ENCODE data around the gene CAPN5. TPM values are rescaled to one million over a fixed set of nuclear protein-coding genes. Genes with fewer than 3 reads are reported as not detected.
"Not testable (repeated sequence)": the region's sequence is repeated elsewhere in the genome, so short reads cannot be mapped to it uniquely, and the experiment has no call there.

CAPN5 gene
- total RNA-seq = 5.1 TPM
- long read RNA-seq, full-length matches to known transcripts = 1 of 7 reads
- long read RNA-seq, partial matches to known transcripts = 5 of 7 reads
- long read RNA-seq, other reads (novel, unspliced or antisense) = 1 of 7 reads

DNA sequence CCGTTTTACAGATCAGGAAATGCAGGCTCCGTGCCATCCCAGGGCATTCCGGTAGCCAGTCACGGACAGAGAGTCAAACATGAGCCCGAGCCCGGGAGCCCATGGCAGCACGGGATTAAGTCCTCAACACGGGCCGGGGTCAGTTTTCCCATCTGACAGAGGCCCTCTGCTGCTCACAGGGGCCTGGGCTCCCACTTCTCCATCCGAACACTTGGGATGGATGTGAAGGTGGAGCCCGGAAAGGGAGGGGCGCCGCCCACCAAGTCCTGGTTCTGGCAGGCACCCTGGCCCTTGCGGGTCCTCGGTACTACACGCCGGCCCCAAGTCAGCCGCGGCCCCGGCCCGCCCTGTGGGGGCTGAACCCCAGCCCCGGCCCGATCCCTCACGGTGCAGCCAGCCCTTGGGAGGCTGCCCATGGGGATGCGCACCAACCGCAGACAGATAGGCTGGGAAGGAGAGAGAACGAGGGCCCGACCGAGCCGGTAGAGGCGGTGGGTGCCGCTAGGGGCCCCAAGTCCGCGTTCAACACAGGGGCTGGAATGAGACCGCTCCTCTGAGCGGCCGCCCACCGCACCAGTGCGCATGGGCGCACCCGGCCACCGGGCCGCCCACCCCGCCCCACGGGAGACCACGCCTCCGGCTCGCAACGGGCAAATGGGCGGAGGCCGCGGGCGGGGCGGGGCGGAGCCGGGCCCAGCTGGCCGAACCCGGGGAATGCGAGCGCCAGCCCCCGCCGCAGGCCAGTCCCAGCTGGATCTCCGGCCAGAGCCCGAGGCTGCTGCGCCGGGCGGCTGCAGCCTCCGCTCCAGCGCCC, at the start of gene CAPN5:
Gene CAPN5, plus strand, starts transcription at position 743 of the 814 bp plus-strand sequence. CDS start 17,916 bp downstream, outside the sequence.
- peak; percentile 98 for DNase-seq (ENCODE audit: low spot score)

DNA sequence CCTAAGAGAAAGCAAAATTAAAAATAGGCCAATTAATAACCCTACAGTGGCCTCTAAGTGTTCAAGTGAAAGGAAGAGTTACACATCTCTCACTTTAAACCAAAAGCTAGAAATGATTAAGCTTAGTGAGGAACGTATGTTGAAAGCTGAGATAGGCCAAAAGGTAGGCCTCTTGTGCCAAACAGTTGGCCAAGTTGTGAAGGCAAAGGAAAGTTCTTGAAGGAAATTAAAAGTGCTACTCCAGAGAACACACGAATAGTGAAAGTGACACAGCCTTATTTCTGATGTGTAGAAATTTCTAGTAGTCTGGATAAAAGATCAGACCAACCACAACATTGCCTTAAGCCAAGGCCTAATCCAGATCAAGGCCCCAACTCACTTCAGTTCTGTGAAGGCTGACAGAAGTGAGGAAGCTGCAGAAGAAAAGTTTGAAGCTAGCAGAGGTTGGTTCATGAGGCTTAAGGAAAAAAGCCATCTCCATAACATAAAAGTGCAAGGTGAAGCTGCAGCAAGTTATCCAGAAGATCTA, 48.3 kb upstream of the CAPN5 start:
- not testable (repeated sequence) for DNase-seq (ENCODE audit: low spot score)

- DNase-seq (ENCODE audit: low spot score) = no peak
These were observed 46.7 kb upstream of the CAPN5 start for GRCh38 chr11:77019976-77020595.

DNA sequence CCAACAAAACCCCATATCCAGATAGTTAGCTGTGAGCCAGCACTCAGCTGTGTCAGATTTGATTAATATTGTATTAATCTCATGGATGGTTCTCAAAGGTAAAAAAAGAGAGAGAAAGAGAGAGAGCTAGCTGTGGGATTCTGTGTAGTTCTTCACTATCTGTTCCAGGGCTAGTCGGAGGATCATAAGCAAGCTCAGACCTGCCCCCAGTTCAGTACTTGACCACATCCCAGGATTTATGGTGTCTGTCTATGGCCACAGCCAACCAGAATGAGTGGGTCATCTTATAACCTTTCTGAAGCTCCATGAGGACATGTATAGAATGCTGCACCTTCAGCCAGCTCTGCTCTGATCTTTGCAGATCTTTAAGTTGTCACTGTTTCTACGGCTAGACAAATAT, 46.0 kb upstream of the CAPN5 start:
- DNase-seq (ENCODE audit: low spot score) = no peak

GRCh38 chr11:77024745-77025144, 42.0 kb upstream of the CAPN5 start:
- no peak for DNase-seq (ENCODE audit: low spot score)

- no peak for DNase-seq (ENCODE audit: low spot score)
These were observed 40.5 kb upstream of the CAPN5 start for GRCh38 chr11:77026221-77026620.

- no peak for DNase-seq (ENCODE audit: low spot score)
These were observed 40.0 kb upstream of the CAPN5 start for GRCh38 chr11:77026743-77027142.

DNA sequence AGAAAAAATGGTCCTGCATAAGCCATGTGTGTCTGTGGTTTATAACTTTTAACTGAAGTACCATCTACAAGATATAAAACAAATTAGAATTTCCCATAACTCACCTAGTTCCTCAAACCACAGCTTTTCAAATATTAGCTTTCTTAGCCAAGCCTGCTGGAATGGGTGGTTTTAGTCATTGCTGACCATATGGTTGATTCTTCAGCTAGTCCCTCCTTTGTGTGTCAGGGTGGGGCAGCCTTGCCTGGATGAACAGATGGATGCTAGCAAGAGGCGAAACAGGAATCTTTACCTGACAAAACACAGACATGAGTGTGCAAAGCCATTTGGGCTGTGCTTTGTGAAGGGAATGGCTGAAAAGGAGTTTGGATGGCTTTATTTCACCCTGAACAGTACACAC, 39.5 kb upstream of the CAPN5 start:
- DNase-seq (ENCODE audit: low spot score) = no peak

GRCh38 chr11:77029829-77030228, 36.9 kb upstream of the CAPN5 start:
- DNase-seq (ENCODE audit: low spot score) = no peak

- DNase-seq (ENCODE audit: low spot score) = no peak
These were observed 35.8 kb upstream of the CAPN5 start for GRCh38 chr11:77030834-77031414.

- no peak for DNase-seq (ENCODE audit: low spot score)
These were observed 35.2 kb upstream of the CAPN5 start for GRCh38 chr11:77031599-77031998.

DNA sequence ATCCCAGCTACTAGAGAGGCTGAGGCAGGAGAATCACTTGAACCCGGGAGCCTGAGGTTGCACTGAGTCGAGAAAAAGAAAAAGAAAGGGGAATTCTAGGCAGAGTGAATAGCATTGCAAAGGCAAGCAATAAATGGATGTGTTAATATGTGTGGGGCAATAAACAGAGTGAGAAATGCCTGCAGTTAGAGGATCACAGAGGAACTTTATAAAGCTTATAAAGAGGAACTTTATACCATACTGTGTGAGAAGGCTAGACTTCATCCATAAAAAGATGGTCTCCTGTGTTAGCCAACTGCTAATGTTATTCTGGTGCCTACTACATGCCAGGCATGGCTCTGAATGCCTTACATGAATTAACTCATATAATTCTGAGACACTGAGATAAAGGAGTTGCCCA, 31.7 kb upstream of the CAPN5 start:
- no peak for DNase-seq (ENCODE audit: low spot score)

GRCh38 chr11:77035580-77035979, 31.2 kb upstream of the CAPN5 start:
- no peak for DNase-seq (ENCODE audit: low spot score)

GRCh38 chr11:77036398-77036797, 30.4 kb upstream of the CAPN5 start:
- DNase-seq (ENCODE audit: low spot score) = no peak

DNA sequence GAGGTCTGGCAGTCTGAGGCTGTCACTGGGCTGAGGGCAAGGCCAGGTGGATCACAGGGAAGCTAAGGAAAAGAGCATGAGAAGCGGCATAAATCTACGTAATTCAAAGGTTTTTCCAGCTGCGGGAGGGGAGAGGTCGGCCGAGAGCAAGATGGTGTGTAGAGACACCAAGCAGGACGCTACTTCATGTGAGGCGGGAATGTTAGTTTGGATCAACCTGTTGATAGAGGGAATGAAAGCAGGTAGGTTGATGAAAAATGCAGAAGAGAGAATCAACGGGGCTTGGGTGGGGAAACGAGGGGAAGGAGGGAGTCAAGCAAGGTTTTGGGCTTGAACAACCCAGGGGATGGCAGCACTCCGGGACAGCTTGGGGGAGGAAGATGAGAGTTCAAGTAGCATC, 29.7 kb upstream of the CAPN5 start:
- no peak for DNase-seq (ENCODE audit: low spot score)

- no peak for DNase-seq (ENCODE audit: low spot score)
These were observed 28.5 kb upstream of the CAPN5 start for GRCh38 chr11:77038029-77038824.

DNA sequence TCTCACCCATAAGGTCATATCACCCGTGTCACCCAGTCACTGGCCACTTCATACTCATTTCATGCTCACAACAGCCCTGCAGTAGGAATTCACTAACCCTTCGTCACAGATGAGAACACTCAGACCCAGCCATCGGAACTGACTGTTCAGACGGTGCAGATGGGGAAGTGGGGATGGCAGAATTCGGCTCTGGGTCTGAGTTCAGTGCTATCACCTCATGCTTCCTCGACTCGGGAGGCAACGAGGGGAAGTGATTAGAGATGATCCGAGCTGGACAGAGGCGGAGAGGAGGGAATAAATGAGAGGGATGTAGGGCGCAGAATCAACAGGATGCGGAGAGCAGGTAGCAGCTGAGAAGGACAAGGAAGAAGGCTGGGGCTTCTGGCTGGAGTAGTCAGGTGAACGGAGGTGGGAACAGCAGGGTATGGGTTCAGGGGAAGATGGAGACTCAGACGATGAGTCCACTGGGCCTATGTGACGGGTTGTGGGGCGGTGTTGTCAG, 27.9 kb upstream of the CAPN5 start:
- no peak for DNase-seq (ENCODE audit: low spot score)

DNA sequence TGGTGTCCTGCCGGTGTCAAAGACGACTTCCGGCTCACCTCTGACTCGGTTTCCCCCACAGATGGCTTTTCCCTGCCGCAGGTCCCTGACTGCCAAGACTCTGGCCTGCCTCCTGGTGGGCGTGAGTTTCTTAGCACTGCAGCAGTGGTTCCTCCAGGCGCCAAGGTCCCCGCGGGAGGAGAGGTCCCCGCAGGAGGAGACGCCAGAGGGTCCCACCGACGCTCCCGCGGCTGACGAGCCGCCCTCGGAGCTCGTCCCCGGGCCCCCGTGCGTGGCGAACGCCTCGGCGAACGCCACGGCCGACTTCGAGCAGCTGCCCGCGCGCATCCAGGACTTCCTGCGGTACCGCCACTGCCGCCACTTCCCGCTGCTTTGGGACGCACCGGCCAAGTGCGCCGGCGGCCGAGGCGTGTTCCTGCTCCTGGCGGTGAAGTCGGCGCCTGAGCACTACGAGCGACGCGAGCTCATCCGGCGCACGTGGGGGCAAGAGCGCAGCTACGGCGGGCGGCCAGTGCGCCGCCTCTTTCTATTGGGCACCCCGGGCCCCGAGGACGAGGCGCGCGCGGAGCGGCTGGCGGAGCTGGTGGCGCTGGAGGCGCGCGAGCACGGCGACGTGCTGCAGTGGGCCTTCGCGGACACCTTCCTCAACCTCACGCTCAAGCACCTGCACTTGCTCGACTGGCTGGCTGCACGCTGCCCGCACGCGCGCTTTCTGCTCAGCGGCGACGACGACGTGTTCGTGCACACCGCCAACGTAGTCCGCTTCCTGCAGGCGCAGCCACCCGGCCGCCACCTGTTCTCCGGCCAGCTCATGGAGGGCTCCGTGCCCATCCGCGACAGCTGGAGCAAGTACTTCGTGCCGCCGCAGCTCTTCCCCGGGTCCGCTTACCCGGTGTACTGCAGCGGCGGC, 27.0 kb upstream of the CAPN5 start:
- DNase-seq (ENCODE audit: low spot score) = peak; percentile 90

DNA sequence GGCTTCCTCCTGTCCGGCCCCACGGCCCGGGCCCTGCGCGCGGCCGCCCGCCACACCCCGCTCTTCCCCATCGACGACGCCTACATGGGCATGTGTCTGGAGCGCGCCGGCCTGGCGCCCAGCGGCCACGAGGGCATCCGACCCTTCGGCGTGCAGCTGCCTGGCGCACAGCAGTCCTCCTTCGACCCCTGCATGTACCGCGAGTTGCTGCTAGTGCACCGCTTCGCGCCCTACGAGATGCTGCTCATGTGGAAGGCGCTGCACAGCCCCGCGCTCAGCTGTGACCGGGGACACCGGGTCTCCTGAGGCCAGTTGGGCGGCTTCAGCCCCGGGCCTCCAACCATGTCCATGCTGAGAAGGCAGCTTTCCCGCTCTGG, 26.4 kb upstream of the CAPN5 start:
- peak; percentile 85 for DNase-seq (ENCODE audit: low spot score)

GRCh38 chr11:77040889-77041288, 25.9 kb upstream of the CAPN5 start:
- no peak for DNase-seq (ENCODE audit: low spot score)
